K562 (cell line): ENCODE data around the gene ENDOU.

ENCODE experiments used
- NCOR1 ChIP-seq: fragments of 450-650 bp; IDR thresholded peaks from 2 replicates; pipeline ENCODE4 v1.6.1; 2016; ENCODE audit warnings: mild to moderate bottlenecking, moderate library complexity
- SMARCB1 ChIP-seq: IDR thresholded peaks from 2 replicates; pipeline ENCODE4 v1.6.1; 2011; ENCODE audit warnings: improper control_type of control experiment, low read depth; ENCODE audit not compliant: insufficient read length
- TF ChIP-seq, protein P1 (sequence below), 3 experiments: fragments of 200-800 bp in 1 of 3; fragments of 250-450 bp in 1 of 3; fragments of 450-650 bp in 1 of 3; sonication (Bioruptor Pico) in 1 of 3; sonication (Bioruptor generic) in 1 of 3; formaldehyde crosslinking in 1 of 3; IDR thresholded peaks; 2 replicates each; pipeline versions ENCODE4 v1.6.1 to v1.8.0; 2016 to 2022; ENCODE audit warnings: mild to moderate bottlenecking in 2 of 3, missing genetic modification characterization in 2 of 3, missing compliant biosample characterization in 1 of 3, moderate library complexity in 1 of 3
- TF ChIP-seq, protein P2 (sequence below), 3 experiments: fragments of 200-800 bp in 1 of 3; sonication (Bioruptor generic) in 1 of 3; sonication (generic) in 1 of 3; formaldehyde crosslinking in 1 of 3; IDR thresholded peaks; 2 replicates each; pipeline versions ENCODE4 v1.6.1 to v1.8.0; 2016 to 2022; ENCODE audit warnings: mild to moderate bottlenecking in 2 of 3, missing compliant biosample characterization in 2 of 3, missing genetic modification characterization in 2 of 3, missing genetic modification reagents in 1 of 3
- TF ChIP-seq, protein P3 (sequence below), 3 experiments: IDR thresholded peaks in 2 of 3; conservative IDR thresholded peaks in 1 of 3; 2 replicates each; pipeline ENCODE4 v1.5.1; 2011 to 2012; ENCODE audit warnings: low read length in 3 of 3, mild to moderate bottlenecking in 3 of 3, control low read depth in 2 of 3, improper control_type of control experiment in 1 of 3, inconsistent platforms in 1 of 3, low read depth in 1 of 3, mixed read lengths in 1 of 3, moderate library complexity in 1 of 3; ENCODE audit not compliant: insufficient read depth in 2 of 3
- TF ChIP-seq, protein P4 (sequence below): sonication (generic); formaldehyde crosslinking; IDR thresholded peaks from 2 replicates; pipeline ENCODE4 v1.8.0; 2023; ENCODE audit warnings: missing genetic modification reagents, mild to moderate bottlenecking, borderline replicate concordance
- TF ChIP-seq, protein P5 (sequence below): sonication (generic); formaldehyde crosslinking; IDR thresholded peaks from 2 replicates; pipeline ENCODE4 v1.9.0; 2022; ENCODE audit warnings: mild to moderate bottlenecking, missing genetic modification reagents

DNA sequence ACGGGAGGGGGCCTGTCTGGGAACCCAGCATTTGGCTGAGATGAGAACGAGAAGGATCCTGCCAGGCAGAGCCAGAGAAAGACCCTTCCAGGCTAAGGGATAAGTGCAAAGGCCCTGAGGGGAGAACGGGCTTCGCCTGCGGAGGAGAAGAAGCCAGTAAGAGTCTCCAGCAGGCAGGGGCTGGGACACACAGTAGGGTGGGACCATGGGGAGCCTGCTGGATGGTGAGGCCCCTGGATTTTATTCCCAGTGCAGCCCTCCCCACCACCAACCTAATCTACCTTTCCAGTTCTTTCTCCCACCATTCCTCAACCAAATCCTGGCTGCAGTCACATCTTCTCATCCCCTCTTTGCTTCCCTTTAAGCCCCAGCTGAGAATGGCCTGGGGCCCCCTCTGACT is 20.8 kb upstream of the ENDOU start:
- TF ChIP-seq, protein P1, sequence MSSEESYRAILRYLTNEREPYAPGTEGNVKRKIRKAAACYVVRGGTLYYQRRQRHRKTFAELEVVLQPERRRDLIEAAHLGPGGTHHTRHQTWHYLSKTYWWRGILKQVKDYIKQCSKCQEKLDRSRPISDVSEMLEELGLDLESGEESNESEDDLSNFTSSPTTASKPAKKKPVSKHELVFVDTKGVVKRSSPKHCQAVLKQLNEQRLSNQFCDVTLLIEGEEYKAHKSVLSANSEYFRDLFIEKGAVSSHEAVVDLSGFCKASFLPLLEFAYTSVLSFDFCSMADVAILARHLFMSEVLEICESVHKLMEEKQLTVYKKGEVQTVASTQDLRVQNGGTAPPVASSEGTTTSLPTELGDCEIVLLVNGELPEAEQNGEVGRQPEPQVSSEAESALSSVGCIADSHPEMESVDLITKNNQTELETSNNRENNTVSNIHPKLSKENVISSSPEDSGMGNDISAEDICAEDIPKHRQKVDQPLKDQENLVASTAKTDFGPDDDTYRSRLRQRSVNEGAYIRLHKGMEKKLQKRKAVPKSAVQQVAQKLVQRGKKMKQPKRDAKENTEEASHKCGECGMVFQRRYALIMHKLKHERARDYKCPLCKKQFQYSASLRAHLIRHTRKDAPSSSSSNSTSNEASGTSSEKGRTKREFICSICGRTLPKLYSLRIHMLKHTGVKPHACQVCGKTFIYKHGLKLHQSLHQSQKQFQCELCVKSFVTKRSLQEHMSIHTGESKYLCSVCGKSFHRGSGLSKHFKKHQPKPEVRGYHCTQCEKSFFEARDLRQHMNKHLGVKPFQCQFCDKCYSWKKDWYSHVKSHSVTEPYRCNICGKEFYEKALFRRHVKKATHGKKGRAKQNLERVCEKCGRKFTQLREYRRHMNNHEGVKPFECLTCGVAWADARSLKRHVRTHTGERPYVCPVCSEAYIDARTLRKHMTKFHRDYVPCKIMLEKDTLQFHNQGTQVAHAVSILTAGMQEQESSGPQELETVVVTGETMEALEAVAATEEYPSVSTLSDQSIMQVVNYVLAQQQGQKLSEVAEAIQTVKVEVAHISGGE (CRISPR knock-in tag; IDR thresholded peaks at IDR 0.05): no peak
- TF ChIP-seq, protein P2, sequence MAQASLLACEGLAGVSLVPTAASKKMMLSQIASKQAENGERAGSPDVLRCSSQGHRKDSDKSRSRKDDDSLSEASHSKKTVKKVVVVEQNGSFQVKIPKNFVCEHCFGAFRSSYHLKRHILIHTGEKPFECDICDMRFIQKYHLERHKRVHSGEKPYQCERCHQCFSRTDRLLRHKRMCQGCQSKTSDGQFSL (CRISPR knock-in tag; IDR thresholded peaks at IDR 0.05): no peak
- TF ChIP-seq, protein P2 (tag; IDR thresholded peaks at IDR 0.05): no peak
- TF ChIP-seq SMARCB1 (no peak), NCOR1 (no peak)
- TF ChIP-seq, protein P3, sequence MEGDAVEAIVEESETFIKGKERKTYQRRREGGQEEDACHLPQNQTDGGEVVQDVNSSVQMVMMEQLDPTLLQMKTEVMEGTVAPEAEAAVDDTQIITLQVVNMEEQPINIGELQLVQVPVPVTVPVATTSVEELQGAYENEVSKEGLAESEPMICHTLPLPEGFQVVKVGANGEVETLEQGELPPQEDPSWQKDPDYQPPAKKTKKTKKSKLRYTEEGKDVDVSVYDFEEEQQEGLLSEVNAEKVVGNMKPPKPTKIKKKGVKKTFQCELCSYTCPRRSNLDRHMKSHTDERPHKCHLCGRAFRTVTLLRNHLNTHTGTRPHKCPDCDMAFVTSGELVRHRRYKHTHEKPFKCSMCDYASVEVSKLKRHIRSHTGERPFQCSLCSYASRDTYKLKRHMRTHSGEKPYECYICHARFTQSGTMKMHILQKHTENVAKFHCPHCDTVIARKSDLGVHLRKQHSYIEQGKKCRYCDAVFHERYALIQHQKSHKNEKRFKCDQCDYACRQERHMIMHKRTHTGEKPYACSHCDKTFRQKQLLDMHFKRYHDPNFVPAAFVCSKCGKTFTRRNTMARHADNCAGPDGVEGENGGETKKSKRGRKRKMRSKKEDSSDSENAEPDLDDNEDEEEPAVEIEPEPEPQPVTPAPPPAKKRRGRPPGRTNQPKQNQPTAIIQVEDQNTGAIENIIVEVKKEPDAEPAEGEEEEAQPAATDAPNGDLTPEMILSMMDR (IDR thresholded peaks at IDR 0.05 in 2 of 3, conservative IDR thresholded peaks at IDR 0.05 in 1 of 3; ENCODE audit: insufficient read depth in 2 of 3, low read depth in 1 of 3, low read length in 3 of 3): no peak
- TF ChIP-seq, protein P4, sequence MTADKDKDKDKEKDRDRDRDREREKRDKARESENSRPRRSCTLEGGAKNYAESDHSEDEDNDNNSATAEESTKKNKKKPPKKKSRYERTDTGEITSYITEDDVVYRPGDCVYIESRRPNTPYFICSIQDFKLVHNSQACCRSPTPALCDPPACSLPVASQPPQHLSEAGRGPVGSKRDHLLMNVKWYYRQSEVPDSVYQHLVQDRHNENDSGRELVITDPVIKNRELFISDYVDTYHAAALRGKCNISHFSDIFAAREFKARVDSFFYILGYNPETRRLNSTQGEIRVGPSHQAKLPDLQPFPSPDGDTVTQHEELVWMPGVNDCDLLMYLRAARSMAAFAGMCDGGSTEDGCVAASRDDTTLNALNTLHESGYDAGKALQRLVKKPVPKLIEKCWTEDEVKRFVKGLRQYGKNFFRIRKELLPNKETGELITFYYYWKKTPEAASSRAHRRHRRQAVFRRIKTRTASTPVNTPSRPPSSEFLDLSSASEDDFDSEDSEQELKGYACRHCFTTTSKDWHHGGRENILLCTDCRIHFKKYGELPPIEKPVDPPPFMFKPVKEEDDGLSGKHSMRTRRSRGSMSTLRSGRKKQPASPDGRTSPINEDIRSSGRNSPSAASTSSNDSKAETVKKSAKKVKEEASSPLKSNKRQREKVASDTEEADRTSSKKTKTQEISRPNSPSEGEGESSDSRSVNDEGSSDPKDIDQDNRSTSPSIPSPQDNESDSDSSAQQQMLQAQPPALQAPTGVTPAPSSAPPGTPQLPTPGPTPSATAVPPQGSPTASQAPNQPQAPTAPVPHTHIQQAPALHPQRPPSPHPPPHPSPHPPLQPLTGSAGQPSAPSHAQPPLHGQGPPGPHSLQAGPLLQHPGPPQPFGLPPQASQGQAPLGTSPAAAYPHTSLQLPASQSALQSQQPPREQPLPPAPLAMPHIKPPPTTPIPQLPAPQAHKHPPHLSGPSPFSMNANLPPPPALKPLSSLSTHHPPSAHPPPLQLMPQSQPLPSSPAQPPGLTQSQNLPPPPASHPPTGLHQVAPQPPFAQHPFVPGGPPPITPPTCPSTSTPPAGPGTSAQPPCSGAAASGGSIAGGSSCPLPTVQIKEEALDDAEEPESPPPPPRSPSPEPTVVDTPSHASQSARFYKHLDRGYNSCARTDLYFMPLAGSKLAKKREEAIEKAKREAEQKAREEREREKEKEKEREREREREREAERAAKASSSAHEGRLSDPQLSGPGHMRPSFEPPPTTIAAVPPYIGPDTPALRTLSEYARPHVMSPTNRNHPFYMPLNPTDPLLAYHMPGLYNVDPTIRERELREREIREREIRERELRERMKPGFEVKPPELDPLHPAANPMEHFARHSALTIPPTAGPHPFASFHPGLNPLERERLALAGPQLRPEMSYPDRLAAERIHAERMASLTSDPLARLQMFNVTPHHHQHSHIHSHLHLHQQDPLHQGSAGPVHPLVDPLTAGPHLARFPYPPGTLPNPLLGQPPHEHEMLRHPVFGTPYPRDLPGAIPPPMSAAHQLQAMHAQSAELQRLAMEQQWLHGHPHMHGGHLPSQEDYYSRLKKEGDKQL (CRISPR knock-in tag): no peak
- TF ChIP-seq, protein P5, sequence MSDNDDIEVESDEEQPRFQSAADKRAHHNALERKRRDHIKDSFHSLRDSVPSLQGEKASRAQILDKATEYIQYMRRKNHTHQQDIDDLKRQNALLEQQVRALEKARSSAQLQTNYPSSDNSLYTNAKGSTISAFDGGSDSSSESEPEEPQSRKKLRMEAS (CRISPR knock-in tag): no peak
